NCI-H146 treated with DMSO at 0.1 percent for 48 hours (cell line): Measurements from ENCODE around the gene XPNPEP1.

Source experiments
- DNase-seq: peaks from one replicate; lab custom pipeline; 2025; ENCODE audit not compliant: unreplicated experiment; lab: John Stamatoyannopoulos, UW

XPNPEP1 gene

GRCh38 chr10:109895095-109895818 is 28.1 kb downstream of the XPNPEP1 start:
- no peak for DNase-seq

- DNase-seq: no peak
These were observed 28.8 kb downstream of the XPNPEP1 start for GRCh38 chr10:109894516-109894915.

DNA sequence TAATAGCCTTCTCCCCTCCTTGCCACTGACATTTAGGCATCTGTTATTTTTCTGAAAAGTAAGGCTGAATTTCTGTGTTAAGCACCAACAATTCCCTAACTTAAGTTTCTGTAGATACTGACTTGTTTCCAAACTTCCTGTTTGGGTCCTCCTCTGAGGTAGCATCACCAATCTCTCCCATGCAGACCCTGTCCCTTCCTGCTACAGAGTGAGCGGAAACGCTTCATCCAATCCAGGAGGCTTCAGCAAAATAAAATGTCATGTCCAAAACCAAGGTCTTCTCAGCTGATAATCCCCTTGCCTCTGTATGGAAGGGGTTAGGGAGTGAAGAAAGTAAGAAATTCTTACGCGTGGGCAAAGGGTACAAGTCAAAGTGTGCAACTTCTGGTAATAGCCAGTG is 29.9 kb downstream of the XPNPEP1 start:
- DNase-seq: no peak

DNA sequence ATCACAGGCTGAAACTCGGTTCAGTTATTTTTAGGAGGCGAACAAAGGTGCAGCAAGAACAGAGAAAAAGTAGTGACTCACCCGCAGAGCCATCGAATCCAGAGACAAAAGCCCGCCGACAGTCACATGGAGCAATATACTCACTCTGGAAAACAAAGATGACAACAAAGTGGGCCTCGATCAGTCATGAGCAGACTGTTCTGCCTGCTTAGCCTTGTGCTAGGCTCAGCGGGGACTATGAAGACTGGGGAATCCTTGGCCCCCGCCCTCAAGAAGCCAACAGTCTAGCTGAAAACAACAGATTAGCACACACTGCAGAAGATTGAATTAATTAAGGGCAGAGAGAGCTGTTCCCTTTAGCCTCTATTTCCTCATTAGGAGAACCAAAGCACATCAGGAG is 30.4 kb downstream of the XPNPEP1 start:
- no peak for DNase-seq

DNA sequence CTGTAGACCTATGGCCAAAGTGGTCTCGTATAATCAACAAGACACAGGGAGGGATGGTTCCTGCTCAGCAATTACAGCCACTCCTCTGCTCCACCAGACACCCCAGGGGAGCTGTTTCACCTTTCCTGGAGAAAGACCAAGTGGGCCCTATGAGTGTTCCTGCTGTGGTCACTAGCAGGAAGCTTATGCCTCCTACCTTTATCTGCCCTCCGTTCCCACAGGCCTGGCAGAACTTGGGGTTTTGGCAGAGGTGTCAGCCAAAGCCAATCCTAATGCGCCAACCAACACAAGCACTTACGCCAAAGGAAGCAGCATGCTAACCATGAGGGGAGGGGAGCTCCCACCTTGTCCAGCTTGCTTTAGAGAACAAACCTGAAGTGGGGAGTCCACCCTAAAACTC is 31.2 kb downstream of the XPNPEP1 start:
- no peak for DNase-seq

DNA sequence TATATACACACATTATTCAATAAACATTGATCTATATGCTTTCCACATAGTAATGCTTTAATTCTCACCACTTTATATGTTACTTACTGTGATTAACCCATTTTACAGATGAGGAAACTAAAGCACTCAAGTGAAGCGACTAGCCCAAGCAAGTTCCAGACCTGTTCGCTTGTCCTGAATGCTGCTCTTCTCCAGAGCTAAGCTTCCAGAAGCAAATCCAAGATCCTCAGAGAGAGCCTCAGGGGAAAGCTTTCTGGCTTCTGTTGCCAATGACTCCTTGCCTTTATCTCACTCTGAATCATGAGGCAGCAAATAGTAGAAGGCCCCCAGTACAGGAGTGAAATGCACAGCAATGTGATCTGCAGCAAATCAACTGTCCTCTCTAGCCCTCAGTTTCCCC is 32.2 kb downstream of the XPNPEP1 start:
- no peak for DNase-seq

GRCh38 chr10:109889867-109890266 is 33.4 kb downstream of the XPNPEP1 start:
- no peak for DNase-seq

DNA sequence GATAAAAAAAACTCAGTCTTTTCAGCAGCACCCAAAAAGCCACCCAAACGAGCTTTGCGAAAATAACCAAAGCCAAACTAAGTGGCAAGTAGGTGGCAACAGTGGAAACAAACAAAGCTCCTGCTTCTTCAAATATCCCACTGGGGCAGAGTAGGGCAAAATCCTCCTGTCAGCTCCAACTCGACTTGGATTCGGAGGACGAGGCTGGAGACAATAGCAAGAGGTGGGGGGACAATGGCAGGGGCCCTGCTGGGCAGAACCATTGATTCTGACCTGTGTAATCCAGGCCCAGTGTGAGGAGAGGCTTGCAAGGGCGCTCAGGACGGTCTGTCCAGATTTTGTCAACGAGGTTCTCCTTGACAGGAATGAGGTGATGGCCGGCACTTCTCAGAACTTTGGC is 35.5 kb downstream of the XPNPEP1 start:
- DNase-seq: no peak

GRCh38 chr10:109887243-109887642 is 36.1 kb downstream of the XPNPEP1 start:
- no peak for DNase-seq

- DNase-seq: no peak
These were observed 36.5 kb downstream of the XPNPEP1 start for GRCh38 chr10:109886781-109887140.

- no peak for DNase-seq
These were observed 37.1 kb downstream of the XPNPEP1 start for GRCh38 chr10:109886037-109886780.

DNA sequence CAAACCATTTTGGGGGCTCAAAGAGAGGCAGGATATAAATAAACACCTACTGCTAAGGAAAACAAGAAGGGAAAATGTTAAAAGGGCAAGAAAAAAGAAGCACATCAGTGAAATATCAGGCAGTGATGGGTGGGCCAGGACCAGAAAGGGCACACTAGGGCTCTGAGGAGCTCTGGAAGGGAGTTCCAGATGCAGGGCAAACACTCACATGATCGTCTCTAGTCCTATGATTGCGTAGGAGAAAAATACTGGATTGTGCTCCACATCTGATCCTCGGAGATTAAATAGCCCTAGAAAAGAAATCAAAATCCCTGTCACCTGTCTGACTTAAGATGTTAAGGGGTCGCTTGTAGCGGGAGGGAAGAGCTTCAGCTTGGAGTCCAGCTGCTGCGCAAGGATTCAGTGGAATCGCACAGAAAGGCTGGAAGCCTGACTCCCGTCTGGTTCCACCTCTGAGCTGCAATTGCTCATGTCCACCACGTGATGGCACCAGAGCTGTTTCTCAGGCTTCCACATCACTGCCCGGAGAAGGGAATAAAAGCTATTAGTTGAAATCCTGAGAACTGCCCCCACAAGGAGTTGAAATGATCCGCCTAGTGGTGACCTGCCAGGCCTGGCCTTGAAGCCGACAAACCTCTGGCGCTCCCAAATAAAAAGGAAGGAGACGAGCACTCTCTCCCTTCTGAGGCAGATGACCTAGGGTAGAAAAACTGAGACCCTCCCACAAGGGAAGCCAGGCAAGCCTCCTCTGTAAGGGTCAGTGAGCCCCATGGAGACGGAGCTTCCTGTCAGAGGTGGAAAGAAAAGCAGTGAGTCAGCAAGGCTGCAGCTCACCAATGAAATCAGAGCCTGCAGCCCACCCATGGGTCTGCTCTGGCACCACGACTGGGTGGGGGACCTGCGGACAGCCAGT is 39.2 kb downstream of the XPNPEP1 start:
- DNase-seq: peak; percentile 75

DNA sequence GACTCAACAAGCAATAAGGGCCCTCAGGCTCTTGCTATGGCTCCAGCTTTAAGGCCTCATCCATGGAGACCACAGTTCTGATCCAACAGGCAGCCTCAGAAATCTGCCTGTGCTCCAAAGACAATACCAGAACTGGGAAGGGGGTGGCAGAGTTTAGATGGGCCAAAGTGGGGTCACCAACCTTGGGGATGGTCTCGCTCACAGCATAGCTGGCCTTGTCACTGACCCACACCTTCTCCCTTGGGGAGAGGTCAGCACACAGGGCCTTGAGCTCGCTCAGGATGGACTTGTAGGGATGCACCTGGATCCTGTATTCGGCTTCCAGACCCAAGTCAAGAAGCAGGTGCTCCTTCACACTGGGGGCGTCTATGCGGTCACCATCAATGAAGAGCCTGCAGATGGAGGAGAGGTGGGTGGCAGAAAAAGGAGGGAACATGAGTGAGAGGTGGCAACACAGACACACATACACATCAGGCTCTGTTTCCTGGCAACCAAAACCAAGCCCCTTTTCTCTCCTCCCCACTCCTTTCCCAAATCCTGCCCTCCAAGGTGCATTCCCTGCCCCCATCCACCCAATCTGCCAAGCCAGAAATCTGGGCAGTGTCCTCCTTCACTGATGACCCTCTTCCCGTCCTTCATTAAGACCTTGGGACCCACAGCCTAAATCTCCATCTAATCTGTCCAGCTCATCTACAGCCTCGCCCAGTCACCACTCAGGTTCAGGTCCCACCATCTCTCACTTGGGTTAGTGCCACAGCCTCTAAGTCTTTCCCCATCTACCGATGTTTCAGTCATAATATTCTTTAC is 40.9 kb downstream of the XPNPEP1 start:
- no peak for DNase-seq

DNA sequence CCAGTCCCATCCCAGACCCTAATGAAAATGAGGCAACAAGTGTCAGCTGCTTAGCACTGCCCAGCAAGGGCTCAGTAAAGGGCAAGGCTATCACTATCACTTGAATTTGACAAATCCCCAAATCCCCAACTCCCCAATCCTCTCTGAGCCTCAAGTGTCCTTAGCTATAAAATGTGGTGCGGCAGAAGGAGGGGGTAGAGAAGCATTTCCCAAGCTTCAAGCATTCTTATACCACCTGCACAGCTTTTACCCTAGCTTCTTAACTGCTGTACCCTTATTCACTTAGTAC is 41.6 kb downstream of the XPNPEP1 start:
- DNase-seq: no peak

DNA sequence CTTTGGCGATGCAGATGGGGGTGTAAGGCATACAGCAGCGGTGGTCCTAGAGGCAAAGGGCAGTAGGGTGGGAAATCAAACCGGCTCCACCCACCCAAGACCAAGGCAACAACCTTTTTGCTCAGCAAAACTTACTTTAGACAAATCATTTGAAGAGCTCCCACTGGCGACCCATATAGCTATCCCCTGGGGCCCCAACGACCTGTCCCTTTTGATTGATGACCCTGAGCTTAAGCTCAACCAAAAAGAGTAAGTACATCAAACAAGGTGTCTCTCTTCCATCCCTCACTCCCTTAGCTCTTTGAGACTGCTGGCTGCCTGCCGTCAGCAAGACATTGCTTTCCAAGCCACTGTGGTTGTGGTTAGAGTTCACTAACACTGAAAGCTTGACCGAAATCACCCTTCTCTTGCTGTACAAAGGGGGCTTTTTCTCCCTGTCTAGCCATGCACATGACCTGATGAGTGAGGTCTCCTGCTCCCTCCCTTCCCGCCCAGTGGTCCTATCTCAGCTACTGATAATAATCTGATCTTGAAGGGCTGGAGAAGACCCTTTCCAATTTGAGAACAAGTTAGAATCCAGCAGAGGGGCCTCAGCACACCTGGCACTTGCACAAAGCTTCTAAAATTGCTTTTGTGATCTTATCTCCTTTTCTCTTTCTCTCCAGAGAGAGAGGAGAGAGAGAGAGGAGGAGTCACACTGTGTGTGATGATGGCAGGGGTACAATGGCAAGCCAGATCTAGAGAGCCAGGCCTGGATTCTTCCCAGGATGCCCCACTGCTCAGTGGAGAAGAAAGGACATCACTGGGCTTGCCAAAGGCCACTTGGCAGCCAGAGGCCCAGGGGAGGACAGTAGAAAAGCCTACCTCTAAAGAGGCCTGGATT is 42.2 kb downstream of the XPNPEP1 start:
- DNase-seq: no peak

DNA sequence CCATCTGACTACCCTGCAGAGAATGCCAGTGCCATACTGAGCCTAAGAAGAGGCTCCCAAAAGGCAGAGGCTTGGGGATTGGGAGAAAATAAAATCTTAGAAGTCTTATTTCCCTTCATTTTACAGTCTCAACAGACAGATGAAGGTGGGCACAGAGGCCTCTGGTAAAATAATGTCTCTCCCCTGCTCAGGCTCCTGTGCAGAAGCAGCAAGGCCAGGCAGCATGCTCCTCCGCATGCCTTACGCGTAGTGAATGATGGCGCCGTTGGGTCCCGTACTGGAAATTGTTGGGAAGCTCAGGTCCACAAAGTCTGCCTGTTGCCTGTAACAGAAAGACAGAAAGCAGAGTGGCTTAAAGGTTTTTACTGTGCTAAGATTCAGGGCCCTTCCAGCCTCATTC is 45.8 kb downstream of the XPNPEP1 start:
- no peak for DNase-seq

GRCh38 chr10:109875828-109876821 is 47.2 kb downstream of the XPNPEP1 start:
- DNase-seq: no peak

DNA sequence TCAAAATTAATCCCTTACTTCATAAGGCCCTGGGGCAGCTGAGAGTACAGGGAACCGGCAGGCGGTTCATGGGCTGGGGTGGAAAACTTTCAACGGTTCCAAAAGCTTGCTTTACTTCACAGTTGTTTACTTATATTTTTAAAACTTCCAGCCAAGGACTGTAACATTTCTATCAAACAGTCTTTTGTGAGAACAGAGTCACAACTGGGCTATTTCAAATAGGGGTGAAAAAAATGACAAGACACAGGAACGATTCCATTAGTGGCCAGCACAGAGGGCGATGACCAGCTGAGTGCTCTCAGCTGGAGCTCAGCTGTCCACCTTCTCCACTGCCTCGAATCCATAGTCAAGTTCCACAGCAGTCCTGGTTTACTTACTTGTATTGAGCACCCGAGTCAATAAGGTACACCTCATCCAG is 48.2 kb downstream of the XPNPEP1 start:
- no peak for DNase-seq

DNA sequence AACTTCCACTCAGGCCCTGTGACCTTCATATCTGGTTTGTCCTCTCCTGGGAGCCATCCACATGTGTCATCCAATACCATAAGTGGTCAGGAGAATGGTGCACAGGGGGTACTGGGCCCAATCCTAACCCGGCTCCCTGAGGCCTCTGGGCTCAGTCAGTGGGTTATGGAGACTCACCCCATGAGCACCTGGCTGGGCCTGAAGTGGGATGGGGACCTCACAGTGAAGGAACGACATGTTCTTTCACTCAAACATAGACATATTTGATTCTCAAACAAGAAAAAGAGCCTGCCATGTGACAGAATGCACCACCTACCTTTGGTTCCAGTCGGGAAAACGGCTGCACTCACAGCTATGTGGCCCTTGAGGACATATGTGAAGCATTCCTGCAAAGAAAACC is 51.8 kb downstream of the XPNPEP1 start:
- no peak for DNase-seq
